ENCODE data around the gene ARHGAP10.
A peak's percentile ranks its signal among the peaks of the same experiment; 100 is the strongest.

The ARHGAP10 gene, protein sequence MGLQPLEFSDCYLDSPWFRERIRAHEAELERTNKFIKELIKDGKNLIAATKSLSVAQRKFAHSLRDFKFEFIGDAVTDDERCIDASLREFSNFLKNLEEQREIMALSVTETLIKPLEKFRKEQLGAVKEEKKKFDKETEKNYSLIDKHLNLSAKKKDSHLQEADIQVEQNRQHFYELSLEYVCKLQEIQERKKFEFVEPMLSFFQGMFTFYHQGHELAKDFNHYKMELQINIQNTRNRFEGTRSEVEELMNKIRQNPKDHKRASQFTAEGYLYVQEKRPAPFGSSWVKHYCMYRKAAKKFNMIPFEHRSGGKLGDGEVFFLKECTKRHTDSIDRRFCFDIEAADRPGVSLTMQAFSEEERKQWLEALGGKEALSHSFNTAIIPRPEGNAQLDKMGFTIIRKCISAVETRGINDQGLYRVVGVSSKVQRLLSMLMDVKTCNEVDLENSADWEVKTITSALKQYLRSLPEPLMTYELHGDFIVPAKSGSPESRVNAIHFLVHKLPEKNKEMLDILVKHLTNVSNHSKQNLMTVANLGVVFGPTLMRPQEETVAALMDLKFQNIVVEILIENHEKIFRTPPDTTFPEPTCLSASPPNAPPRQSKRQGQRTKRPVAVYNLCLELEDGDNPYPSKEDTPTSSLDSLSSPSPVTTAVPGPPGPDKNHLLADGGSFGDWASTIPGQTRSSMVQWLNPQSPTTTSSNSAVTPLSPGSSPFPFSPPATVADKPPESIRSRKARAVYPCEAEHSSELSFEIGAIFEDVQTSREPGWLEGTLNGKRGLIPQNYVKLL

DNA sequence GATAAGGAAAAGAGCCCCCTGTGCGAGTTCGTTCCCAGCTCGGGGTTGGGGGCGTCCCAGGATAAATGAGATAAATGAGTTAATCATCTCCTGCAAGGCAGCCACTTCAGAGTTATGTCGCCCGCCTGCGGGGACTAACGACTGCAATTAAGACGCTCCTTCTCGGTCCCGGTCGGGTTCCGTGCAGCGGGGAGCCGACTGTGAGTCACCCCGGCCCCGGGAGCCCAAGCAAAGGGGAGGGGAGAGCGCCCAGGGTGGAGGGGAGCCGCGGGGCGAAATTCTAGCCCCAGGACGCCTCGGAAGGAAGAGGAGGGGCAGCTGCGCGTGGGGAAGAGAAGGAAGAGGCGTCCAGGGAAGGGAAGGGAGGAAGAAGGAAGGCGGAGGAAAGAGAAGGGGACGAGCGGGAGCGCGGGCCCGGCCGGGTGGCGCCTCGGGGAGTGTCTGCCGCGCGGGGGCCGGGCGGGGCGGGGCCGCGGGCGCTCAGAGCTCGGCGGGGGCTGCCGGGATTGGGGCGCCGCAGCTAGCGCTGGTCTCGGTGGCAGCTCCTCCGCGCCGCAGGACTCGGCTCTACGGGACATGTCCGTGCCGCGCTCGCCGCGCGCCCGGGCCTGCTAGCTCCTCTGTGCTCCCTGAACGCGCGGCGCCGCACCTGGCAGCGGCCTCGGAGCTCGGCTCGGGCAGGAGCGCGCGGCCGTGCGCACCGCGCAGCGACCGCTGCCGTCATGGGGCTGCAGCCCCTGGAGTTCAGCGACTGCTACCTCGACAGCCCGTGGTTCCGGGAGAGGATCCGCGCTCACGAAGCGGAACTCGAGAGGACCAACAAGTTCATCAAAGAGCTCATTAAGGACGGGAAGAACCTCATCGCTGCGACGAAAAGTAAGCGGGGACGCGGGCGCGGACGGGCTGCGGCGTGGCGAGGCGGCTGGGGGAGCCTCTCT is at the start of gene ARHGAP10:
TSS of gene ARHGAP10 (plus strand) at position 509 of the 938 bp plus-strand sequence. CDS start at position 723, 214 bp downstream.
- peak; percentile 90 for DNase-seq (ENCODE audit: low read depth)

DNA sequence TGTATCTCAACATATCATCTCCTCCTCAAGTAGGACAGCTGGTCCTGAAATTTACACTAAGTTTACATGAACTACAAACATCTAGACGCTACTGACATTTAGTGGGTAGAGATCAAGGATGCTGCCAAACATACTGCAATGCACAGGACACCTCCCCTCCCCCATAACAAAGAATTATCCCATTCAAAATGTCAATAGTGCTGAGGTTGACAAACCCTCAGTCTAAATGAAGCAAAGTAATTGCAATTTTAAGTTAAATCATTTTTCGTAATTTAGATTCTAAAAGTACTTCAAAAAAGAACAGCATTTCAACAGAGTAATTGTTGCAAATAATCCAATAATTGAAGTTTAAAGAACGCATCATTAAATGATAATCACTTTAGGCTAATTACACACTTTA is 49.1 kb upstream of the ARHGAP10 start:
- no peak for DNase-seq (ENCODE audit: low read depth)

DNA sequence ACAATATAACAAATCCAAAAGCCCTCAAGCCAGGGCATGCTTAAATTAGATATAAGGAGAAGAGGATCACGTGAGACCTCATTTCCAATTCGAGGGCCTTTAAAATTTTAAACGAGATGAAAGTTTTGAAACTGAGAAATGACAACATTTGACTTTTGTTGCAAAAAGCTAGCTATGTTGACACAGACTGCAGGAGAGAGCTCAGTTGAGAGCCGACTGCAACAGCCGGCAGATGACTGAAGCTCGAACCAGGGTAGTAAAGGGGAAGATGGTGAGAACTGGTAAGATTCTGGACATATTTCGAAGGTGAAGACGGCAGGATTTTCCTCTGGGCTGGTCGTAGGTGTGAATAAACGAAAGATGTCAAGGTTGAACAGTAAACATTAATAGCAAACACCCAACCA is 48.7 kb upstream of the ARHGAP10 start:
- DNase-seq (ENCODE audit: low read depth): peak; percentile 51

DNA sequence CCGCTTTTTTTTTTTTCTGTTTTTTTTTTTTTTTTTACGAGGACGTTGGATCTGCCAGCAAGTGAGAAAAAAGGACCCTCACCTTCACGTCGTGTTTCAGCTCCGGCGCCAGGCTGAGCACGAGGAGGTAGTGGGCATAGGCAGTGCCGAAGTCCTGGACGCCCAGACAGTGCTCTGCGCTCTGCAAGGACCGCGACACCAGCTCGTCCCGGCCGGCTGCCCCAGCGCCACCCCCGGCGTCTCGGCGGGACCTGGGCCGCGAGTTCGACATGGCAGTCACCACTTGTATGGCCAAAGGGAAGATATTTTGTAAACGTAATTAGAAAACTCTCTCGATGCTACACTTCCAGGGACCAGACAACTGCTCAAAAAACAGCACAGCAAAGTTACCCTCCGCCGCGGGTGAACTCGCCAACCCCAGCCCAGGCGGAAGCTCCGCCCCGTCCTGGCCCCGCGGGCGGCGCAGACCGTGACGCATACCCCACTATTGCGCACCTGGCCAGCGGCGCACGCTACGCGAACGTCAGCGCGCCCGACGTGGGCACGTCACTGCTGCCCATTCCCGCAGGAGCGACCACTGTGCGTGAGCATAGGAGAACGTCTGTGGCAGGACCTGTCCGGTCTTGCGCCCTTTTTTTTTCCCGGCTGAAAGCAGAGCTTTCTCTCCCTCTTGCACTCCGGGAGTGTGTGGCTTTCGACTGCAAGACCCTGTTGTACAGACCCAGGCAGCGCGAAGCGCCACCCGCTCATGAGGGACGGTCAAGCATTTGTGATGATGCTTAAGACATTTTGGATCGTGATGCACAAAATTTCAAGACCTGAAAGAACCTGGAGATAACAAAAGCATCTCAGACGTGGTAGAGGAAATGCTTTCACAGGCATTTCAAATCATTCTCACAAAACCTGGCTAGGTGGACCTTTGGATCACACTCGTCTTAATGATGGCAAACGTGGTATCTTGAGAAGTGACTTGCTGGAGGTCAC is 47.9 kb upstream of the ARHGAP10 start, which contains the start of gene PRMT9:
TSS of gene PRMT9 (minus strand) at position 447 of the 984 bp plus-strand sequence. CDS start at position 271, 176 bp downstream.
- peak; percentile 94 for DNase-seq (ENCODE audit: low read depth)

DNA sequence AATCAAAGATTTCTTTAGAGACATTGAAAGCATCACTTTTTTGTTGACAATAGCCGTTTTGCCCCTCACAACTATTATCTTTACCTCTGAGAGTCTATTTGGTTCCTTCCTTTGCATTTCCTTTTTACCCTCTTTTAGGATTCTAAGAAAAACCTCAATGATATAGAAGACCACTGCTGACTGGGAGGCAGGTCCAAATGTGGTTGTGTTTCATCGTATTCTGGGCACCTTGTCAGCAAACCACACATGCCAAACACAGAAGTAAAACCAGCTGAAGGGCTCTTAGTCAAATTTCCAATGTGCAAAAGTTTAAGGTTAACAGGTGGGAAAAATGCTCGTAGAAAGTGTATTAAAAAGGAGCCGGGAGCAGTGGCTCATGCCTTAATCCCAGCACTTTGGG is 42.8 kb upstream of the ARHGAP10 start:
- no peak for DNase-seq (ENCODE audit: low read depth)

DNA sequence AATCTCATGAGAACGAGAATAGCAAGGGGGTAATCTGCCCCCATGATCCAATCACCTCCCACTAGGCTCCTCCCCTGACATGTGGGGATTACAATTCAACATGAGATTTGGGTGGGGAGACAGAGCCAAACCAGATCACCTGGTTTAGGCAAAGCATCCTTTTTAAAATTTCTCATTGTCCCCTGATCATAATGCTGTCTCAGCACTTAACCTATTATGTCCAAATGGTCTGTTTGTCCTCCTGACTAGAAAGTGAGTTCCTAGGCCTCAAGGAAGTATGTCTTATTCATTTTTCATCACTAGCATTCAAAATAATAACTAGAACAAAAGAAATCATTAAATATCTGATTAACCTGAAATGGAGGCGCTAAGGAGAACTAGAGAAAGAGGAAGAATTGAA is 40.1 kb upstream of the ARHGAP10 start:
- DNase-seq (ENCODE audit: low read depth): no peak

DNA sequence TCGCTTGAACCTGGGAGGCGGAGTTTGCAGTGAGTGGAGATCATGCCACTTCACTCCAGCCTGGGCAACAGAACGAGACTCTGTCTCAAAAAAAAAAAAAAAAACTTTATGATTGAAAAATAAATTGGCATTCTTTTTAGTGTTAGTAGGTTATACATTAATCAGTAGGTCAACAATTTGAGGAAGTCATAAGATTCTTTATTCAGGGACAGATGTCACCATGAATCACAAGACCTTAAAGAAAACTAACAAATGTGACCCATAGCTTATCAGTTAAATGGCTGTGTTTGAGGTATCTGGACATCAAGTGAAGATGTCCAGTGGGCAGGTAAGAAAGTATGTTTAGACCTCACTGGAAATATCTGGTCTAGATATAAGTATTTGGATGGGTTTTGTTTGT is 38.7 kb upstream of the ARHGAP10 start:
- no peak for DNase-seq (ENCODE audit: low read depth)

DNA sequence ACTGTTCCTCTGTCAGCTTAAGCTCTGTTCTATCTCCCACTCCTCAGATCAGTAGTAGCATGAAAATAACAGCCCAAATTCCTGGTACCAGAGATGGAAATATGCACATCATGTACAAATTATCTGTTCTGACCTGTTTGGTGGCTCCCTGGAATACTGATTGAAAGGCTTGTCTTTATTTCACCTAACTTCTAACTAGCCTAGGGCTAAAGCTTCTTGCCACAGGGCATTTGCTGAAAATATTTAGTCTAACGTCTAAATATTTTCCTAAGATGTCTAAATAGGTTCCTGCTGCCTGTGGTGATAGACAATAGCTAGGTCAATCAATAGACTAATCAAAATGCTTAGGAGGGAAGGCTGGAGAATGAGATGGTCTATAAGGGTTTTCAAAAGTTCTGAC is 35.0 kb upstream of the ARHGAP10 start:
- DNase-seq (ENCODE audit: low read depth): no peak

DNA sequence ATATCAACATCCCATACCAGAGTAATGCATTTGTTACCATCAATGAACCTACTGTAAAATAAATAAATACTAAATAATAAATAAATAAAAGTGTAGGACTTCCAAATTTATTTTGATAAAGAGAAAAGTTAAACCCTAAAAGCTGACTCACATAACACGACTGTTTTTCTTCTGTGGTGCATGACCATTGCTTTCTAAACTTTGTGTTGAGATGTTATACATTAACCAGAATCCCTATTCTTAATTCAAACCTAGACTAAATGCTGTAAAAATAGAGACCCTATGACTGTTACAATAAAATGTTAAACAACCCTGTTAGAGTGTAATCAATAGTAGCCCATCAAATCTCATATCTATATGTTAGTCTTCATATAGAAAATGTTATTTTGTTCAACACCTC is 27.0 kb upstream of the ARHGAP10 start:
- DNase-seq (ENCODE audit: low read depth): no peak

DNA sequence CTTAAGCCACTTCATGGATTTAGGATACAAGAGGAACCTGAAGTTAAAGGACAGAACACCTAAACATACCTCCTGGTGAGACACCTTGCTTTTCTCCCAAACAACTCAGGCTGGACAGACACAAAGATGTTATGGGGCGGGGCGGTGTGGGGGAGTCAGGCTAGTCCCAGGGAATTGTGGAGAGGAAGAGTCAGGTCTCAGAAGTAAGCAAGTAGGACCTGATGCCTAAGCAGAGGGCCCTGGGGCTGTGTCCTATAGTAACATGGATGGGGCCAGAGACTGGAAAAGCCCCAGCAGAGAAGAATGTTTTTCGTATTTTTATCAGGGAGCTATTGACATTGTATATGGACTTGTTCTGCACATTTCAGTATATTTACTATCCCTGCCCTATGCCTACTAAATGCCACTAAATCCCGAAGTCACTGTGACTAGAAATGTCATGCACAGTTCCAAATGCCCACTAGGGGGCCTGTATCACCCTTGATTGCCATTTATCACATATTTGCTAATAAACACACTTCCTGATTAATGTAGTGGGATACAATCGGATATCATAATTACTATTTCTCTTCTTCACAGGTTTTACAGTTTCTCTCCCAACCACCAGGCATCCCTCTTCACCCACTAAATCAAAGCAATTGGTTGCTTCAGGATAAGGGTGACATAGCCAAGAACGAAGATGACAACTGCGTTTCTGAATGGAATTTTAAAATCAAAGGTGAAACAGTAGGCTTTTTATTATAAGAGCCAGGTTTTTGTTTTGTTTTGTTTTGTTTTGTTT is 23.8 kb upstream of the ARHGAP10 start:
- peak; percentile 37 for DNase-seq (ENCODE audit: low read depth)

DNA sequence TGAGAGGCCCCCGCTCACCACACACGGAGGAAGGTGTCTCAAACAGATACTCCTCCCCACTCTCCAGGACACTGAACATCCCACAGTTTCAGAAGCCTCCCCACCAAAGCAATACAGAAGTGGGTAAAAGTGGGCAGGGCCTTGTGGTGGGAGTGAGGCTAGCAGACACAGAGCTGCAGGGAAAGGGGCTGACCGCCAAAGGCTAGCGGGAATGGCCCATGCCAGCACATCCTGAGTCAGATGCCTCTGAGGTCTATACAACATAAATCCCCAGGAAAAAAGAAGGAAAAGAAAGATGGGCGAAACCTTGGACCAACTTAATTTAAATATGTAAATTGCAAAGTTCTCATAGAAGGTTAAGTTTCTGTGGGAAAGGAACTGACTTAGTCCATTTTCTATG is 21.9 kb upstream of the ARHGAP10 start:
- no peak for DNase-seq (ENCODE audit: low read depth)

DNA sequence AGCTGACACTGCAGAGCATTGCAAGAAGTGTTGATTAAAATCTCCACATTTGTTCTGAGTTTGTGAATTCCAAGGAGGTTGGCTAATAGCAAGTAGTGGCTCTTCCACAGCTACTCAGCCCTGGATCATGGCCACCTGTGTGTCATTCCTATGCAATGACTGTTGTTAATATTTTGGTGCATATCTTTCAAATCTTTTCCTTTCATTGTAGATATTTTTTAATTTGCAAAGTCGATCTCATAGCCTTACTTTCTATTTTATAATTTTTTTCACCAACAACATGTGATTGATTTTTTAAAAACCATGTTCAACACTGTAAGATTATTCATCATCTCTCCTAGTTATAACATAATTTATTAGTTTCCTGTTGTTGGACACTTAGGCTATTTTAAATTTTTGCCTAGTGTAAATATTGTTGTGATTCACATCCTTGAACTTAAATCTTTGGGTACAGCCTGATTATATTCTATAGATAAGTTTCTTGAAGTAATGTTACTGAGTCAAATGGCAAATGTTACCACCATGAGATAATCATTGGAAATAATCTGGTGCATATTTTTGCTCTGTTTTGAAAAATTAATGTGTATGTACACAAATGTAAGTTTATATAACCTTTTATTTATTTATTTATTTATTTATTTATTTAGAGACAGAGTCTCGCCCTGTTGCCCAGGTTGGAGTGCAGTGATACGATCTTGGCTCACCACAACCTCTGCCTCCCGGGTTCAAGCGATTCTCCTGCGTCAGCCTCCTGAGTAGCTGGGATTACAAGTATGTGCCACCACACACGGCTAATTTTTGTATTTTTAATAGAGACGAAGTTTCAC is 17.1 kb upstream of the ARHGAP10 start:
- DNase-seq (ENCODE audit: low read depth): peak; percentile 86

DNA sequence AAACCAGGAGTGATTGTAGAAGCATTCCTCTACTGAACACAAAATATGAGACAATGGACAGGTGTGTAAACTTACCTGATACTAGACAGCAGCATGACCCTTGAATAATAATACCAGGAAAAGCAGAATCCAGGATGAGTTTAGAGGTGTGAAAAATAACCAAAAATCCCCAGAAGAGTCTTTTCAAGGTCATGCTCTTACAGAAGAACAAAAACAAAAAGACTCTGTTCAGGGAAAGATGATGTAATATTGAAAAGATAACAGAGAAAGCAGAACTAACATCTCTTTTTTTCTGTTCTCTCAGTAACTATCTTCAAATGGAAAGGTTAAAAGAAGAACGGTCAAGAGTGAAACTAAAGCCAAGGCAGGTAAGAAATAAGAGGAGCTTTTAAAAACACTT is 14.0 kb upstream of the ARHGAP10 start:
- no peak for DNase-seq (ENCODE audit: low read depth)

DNA sequence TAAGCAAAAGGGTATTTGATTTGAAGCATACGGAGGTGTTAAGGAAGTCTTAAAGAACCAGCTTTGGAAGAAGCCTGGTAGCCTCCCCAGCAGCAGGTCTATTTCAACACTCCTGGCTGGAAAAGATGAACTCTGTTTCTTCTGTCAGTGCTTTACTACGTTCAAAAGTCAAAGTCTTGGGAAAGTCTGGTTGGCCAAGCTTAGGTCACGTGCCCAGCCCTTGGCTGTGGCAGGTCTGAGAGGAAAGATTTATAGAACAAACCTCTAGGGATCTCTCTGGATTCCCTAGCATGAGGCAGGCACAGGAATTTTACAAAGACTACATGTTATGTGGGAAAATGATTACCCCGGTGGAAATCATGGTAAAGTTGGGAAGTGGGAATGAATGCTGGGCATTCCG is 8.6 kb upstream of the ARHGAP10 start:
- peak; percentile 65 for DNase-seq (ENCODE audit: low read depth)

DNA sequence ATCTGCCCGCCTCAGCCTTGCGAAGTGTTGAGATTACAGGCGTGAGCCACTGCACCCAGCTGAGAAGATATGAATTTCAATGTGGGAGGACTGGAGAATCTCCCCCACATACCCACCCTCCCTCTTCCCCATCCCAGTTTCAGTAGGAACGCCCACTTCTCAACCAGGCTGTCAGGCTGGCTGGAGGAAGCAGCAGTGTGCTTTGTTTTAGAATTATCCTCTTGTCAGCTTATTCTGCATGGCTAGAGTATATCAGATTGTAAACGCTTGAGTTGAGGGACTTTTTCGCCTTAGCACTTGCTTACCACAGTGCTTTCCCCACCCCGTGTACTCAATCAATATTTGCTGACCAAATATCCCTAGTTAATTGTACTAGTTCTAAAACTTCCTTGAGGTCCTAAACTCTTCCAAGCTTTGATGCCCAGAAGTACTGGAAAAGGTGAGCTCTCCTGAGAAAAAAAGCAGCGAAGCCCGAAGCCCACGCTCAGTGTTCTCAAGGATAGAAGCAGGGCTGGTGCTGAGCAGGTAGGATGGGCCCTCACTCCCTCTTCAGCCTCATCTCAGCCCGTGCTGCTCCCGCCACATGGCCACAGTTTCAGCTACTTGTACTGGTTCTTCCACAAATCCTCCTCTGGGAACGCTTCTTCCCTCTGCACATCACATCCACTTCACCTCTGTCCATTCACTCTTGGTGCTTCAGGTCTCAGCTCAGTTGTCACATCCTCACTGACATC is 7.3 kb upstream of the ARHGAP10 start:
- DNase-seq (ENCODE audit: low read depth): no peak

DNA sequence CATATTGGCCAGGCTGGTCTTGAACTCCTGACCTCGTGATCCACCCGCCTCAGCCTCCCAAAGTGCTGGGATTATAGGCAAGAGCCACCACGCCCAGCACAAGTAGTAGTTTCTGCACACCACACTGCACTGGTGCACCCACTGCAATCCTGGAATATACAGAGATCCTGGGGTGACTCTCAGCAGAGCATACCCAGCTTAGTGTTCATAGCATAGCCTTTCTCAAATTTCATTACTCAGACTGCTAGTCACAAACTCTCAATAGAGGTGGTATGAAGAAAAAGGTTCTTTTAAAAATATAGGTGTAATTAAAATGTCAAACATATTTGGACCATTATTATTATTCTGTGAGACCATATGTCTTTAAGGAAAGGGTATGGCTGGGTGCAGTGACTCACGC is 6.2 kb upstream of the ARHGAP10 start:
- no peak for DNase-seq (ENCODE audit: low read depth)

DNA sequence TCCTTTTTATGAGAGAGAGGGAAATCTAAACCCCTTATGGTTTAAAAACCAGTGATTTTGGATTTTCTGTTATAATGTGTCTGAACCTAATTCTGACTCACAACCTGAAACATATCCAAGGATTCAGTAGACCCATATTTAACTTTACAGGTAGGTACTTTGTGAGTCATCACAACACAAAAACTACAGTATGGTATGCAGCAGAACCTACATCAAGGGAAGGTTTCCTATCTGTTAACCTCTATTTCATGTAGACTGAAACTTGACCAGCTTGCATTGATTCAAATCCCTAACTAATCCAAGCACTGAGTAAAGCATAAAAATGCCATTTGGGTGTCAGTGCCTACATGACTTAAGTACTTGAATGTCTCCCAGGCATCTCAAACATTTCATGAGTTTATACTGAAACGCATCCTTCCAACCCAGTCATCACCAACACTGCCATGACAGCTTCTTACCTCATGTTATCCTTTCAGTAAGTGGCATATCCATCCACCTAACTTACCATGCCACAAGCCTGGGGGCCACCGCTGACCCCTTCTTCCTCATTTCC is 4.3 kb upstream of the ARHGAP10 start:
- DNase-seq (ENCODE audit: low read depth): no peak

DNA sequence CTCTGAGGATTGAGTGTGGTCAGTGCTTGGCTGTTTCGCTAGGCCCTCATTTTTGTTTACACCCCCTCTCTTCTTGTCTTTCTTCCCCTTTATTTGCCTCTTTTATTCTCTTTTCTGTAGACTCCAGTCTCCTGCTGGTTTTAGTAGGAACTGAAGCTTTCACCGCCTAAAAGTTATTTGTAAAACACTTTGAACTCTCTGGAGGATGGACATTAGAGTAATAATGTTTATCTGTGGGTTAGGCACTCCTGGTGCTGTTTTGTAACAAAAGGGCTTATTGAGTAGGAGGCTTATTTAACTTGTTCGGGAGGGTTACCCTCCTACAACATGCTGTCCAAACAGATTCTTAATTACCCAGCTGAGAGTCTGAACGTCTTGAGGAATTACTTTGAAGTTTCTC is 1.6 kb upstream of the ARHGAP10 start:
- DNase-seq (ENCODE audit: low read depth): no peak
